B cell (primary cell): ENCODE data around the gene ZPBP2. TPM values are rescaled to one million over a fixed set of nuclear protein-coding genes. Genes with fewer than 3 reads are reported as not detected.

Experiments used
- ATAC-seq: fragments of 200-7000 bp; cut with Tn5 transposase; one replicate; pipeline ENCODE4 v1.10.0; 2021; ENCODE audit warnings: low read depth, mild to moderate bottlenecking, moderate number of reproducible peaks, moderate library complexity
- CTCF ChIA-PET: fragments of 350-600 bp; sonication (Branson Sonifier 250); formaldehyde crosslinking; loops from one replicate; lab custom pipeline; 2021; ENCODE audit warnings: antibody characterized with exemption, inconsistent platforms; lab: Charles Lee
- POLR2A ChIA-PET: fragments of 350-600 bp; sonication (Branson Sonifier 250); formaldehyde crosslinking; loops from one replicate; lab custom pipeline; 2021; ENCODE audit warnings: antibody characterized with exemption; lab: Charles Lee
- DNase-seq: peaks from one replicate; pipeline ENCODE4 v3.0.0; 2013
- H2AFZ ChIP-seq: 2 replicates; pipeline ENCODE4 v1.6.1; 2012; ENCODE audit warnings: mild to moderate bottlenecking, low read depth, low read length; ENCODE audit not compliant: insufficient read depth, poor library complexity, severe bottlenecking
- H3K27ac ChIP-seq, 2 donors: 1 replicate in 1 of 2; 2 replicates in 1 of 2; pipeline ENCODE4 v1.5.1; 2012 to 2013; ENCODE audit warnings: low read length in 2 of 2, mild to moderate bottlenecking in 2 of 2, moderate library complexity in 1 of 2
- H3K27me3 ChIP-seq, 4 experiments: fragments of 200-600 bp in 1 of 4; sonication (generic) in 1 of 4; replicated peaks in 1 of 4; 1 replicate in 2 of 4; 2 replicates in 2 of 4; pipeline versions ENCODE4 v1.6.1 to v1.7.0; 2013 to 2016; ENCODE audit warnings: low read length in 3 of 4, mild to moderate bottlenecking in 2 of 4, mixed read lengths in 1 of 4, moderate library complexity in 1 of 4; ENCODE audit not compliant: insufficient read depth in 4 of 4, control insufficient read depth in 3 of 4; ENCODE audit errors: control extremely low read depth in 1 of 4
- H3K36me3 ChIP-seq, 2 experiments: replicated peaks in 1 of 2; 1 replicate in 1 of 2; 2 replicates in 1 of 2; pipeline versions ENCODE4 v1.6.1 to v1.7.1; 2013; ENCODE audit warnings: low read length in 1 of 2; ENCODE audit not compliant: insufficient read depth in 2 of 2, control insufficient read depth in 1 of 2; ENCODE audit errors: control extremely low read depth in 1 of 2, extremely low read depth in 1 of 2
- H3K4me1 ChIP-seq, 2 donors: fragments of 200-600 bp in 1 of 2; sonication (generic) in 1 of 2; 1 replicate in 1 of 2; 2 replicates in 1 of 2; pipeline versions ENCODE4 v1.5.1 to v1.6.1; 2013 to 2017; ENCODE audit warnings: low read length in 2 of 2; ENCODE audit not compliant: control insufficient read depth in 2 of 2, insufficient read depth in 2 of 2
- H3K4me2 ChIP-seq: replicated peaks from 2 replicates; pipeline ENCODE3; 2012; ENCODE audit warnings: mild to moderate bottlenecking, low read depth, low read length; ENCODE audit not compliant: poor library complexity, severe bottlenecking
- H3K4me3 ChIP-seq, 5 experiments: fragments of 200-600 bp in 1 of 5; sonication (generic) in 1 of 5; 1 replicate in 3 of 5; 2 replicates in 2 of 5; pipeline versions ENCODE4 v1.5.1 to v1.7.0; 2011 to 2016; ENCODE audit warnings: low read length in 4 of 5, mild to moderate bottlenecking in 4 of 5, low read depth in 2 of 5, control low read depth in 1 of 5, moderate library complexity in 1 of 5; ENCODE audit not compliant: insufficient read depth in 1 of 5; ENCODE audit errors: control extremely low read depth in 1 of 5, extremely low read depth in 1 of 5
- H3K79me2 ChIP-seq: fragments of 200-600 bp; sonication (generic); one replicate; pipeline ENCODE4 v1.6.0; 2016; ENCODE audit warnings: low read length; ENCODE audit not compliant: control insufficient read depth, insufficient read depth
- H3K9ac ChIP-seq: fragments of 200-600 bp; sonication (generic); 2 replicates; pipeline ENCODE4 v1.6.1; 2017; ENCODE audit warnings: mild to moderate bottlenecking, low read length, moderate library complexity
- H3K9me3 ChIP-seq, 3 donors: one replicate each; pipeline versions ENCODE4 v1.6.1 to v1.7.1; 2013; ENCODE audit warnings: low read length in 2 of 3; ENCODE audit not compliant: control insufficient read depth in 2 of 3, insufficient read depth in 1 of 3; ENCODE audit errors: control extremely low read depth in 1 of 3
- H4K20me1 ChIP-seq: 2 replicates; pipeline ENCODE4 v1.6.0; 2012; ENCODE audit warnings: mild to moderate bottlenecking, low read length; ENCODE audit not compliant: insufficient read depth, control insufficient read depth, poor library complexity, severe bottlenecking
- H3K27ac Mint-ChIP-seq: one replicate; pipeline ENCODE4 v1.8.0; 2021; ENCODE audit warnings: mixed read lengths
- H3K27me3 Mint-ChIP-seq: one replicate; pipeline ENCODE4 v1.8.0; 2021; ENCODE audit warnings: mixed read lengths
- H3K4me1 Mint-ChIP-seq: one replicate; pipeline ENCODE4 v1.8.0; 2021; ENCODE audit warnings: mixed read lengths
- H3K4me3 Mint-ChIP-seq: one replicate; pipeline ENCODE4 v1.8.0; 2021; ENCODE audit warnings: mixed read lengths
- H3K9me3 Mint-ChIP-seq: one replicate; pipeline ENCODE4 v1.8.0; 2022; ENCODE audit warnings: mixed read lengths; ENCODE audit not compliant: insufficient read depth
- EZH2 ChIP-seq: IDR thresholded peaks from 2 replicates; pipeline ENCODE4 v1.6.1; 2012; ENCODE audit warnings: borderline replicate concordance, low read depth, mild to moderate bottlenecking, moderate library complexity, low read length; ENCODE audit not compliant: insufficient read depth, poor library complexity, severe bottlenecking
- WGBS: methylation state at CpG from one replicate; pipeline ENCODE4 v1.1.5; 2013; ENCODE audit warnings: missing lambda C conversion rate; ENCODE audit not compliant: insufficient coverage; 5-methylcytosine and 5-hydroxymethylcytosine counted together
- intact Hi-C: fragments of 100-400 bp; cut with micrococcal nuclease; formaldehyde crosslinking; loops from one replicate; pipeline ENCODE4 v1.10.0; 2022
- polyA plus RNA-seq: library from polyadenylated mRNA; depleted of rRNA; stranded (reverse); fragments of >200 nt; gene quantifications from 2 replicates; pipeline ENCODE4 v1.2.3, GENCODE V29; 2012
- total RNA-seq, 2 donors: library from RNA; stranded (reverse); fragments of 120-200 nt in 1 of 2; gene quantifications; 1 replicate in 1 of 2; 2 replicates in 1 of 2; pipeline versions ENCODE4 v1.2.3 to v1.2.4, GENCODE V29; 2013 to 2022
- TF ChIP-seq, protein P1 (sequence below): fragments of 200-600 bp; IDR thresholded peaks from one replicate; pipeline ENCODE4 v1.8.0; 2022; ENCODE audit warnings: antibody characterized with exemption, mild to moderate bottlenecking

ZPBP2 gene
- total and polyA plus RNA-seq, 2 donors (not counting 1 experiment from before 2014, with no cell fraction given), result 1.6 to 1.7 TPM

DNA sequence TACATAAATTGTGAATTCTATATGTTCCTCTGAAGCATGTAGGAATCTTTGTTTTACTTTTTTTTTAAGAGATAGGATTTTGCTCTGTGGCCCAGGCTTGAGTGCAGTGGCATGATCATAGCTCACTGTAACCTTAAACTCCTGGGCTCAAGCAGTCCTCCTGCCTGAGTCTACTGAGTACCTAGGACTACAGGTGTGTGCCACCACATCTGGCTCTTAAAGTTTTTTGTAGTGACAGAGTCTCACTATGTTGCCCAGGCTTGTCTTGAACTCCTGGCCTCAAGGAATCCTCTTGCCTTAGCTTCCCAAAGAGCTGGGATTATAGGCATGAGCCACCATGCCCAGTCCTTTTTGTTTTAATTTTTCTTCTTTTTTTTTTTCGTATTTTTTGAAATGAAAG is 29.2 kb upstream of the ZPBP2 start:
- H3K4me1 Mint-ChIP-seq, result peaks cover 54% of the 10 kb centered on the region
- H2AFZ ChIP-seq, result no peak overlapping the region
- H3K27me3 ChIP-seq, result no peaks in the 10 kb centered on the region
- H3K9me3 ChIP-seq, result peaks cover 3 to 26% (median 6%) of the 10 kb centered on the region in 3 donors
- peak overlapping the region in 1 of 2 donors; percentile 35 for H3K27ac ChIP-seq
- H3K27ac Mint-ChIP-seq, result peak overlapping the region; percentile 26
- peaks cover 12% of the 10 kb centered on the region for H3K9me3 Mint-ChIP-seq
- ATAC-seq (no peak), DNase-seq (no peak)
- peaks cover 92% of the 10 kb centered on the region for H4K20me1 ChIP-seq
- ChIA-PET CTCF (interaction anchor here (1.2 kb wide), 2 partner anchors 12 to 217 kb away, joined by 3 to 4 read pairs; no protein-coding TSS in a partner anchor), POLR2A (no interaction called here)
- H3K4me2 ChIP-seq, result no peak overlapping the region
- intact Hi-C loops, result no loop called here
- H3K4me1 ChIP-seq, result peaks cover 27 to 41% of the 10 kb centered on the region in 2 donors
- no peak overlapping the region for H3K9ac ChIP-seq
- no peak overlapping the region for H3K4me3 Mint-ChIP-seq
- H3K27me3 Mint-ChIP-seq, result no peaks in the 10 kb centered on the region
- no CpG with 5 or more reads among the region's 1 CpG for WGBS
- H3K36me3 ChIP-seq, result peaks cover 6 to 68% of the 10 kb centered on the region in 2 experiments
- no peak for TF ChIP-seq EZH2
- TF ChIP-seq, protein P1, sequence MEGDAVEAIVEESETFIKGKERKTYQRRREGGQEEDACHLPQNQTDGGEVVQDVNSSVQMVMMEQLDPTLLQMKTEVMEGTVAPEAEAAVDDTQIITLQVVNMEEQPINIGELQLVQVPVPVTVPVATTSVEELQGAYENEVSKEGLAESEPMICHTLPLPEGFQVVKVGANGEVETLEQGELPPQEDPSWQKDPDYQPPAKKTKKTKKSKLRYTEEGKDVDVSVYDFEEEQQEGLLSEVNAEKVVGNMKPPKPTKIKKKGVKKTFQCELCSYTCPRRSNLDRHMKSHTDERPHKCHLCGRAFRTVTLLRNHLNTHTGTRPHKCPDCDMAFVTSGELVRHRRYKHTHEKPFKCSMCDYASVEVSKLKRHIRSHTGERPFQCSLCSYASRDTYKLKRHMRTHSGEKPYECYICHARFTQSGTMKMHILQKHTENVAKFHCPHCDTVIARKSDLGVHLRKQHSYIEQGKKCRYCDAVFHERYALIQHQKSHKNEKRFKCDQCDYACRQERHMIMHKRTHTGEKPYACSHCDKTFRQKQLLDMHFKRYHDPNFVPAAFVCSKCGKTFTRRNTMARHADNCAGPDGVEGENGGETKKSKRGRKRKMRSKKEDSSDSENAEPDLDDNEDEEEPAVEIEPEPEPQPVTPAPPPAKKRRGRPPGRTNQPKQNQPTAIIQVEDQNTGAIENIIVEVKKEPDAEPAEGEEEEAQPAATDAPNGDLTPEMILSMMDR, result no peak
- H3K79me2 ChIP-seq, result peaks cover 100% of the 10 kb centered on the region
- H3K4me3 ChIP-seq, result no peak overlapping the region

DNA sequence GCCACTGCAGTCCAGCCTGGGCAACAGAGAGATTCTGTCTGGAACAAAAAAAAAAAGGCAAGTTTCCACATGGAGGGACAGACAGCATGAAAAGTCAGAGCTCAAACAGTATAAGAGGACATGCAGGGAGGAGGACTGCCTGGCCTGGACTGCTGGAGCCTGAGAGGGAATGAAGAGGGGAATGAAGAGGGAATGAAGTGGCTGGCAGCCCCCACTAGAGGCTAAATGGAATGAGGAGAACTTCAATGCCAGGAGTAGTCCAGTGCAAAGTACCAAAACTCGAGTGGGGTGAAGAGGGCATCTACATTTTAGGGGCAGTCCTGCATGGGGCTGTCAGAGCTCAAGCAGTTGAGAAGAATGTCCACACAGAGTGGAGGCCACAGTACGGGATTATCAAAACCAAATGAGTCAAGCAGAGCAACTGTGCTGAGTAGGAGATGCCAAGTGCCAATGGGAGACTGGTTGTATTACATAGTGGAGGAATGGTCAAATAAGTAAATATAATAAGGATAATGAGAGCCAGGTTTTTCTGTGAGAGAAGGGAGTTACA is 26.8 kb upstream of the ZPBP2 start:
- no peak overlapping the region for H3K4me3 ChIP-seq
- intact Hi-C loops, result loop anchor here (5.0 kb wide), 1 partner anchor 34 kb away; no protein-coding TSS in a partner anchor
- no peak overlapping the region for H3K9ac ChIP-seq
- peaks cover 3 to 14% (median 6%) of the 10 kb centered on the region in 3 donors for H3K9me3 ChIP-seq
- peaks cover 30 to 31% of the 10 kb centered on the region in 2 donors for H3K4me1 ChIP-seq
- peak overlapping the region; percentile 50 for H3K27ac Mint-ChIP-seq
- ATAC-seq, result no peak
- H3K4me3 Mint-ChIP-seq, result peak overlapping the region; percentile 14
- H3K36me3 ChIP-seq, result peaks cover 6 to 60% of the 10 kb centered on the region in 2 experiments
- no peak overlapping the region for H2AFZ ChIP-seq
- no peaks in the 10 kb centered on the region for H3K27me3 ChIP-seq
- TF ChIP-seq, protein P1, result no peak
- no peak for TF ChIP-seq EZH2
- H3K4me1 Mint-ChIP-seq, result peaks cover 53% of the 10 kb centered on the region
- H3K27ac ChIP-seq, result peak overlapping the region in 1 of 2 donors; percentile 79
- peaks cover 100% of the 10 kb centered on the region for H3K79me2 ChIP-seq
- WGBS, result 94% methylated on average over 2 of the region's 2 CpGs
- H3K4me2 ChIP-seq, result no peak overlapping the region
- peaks cover 75% of the 10 kb centered on the region for H4K20me1 ChIP-seq
- H3K9me3 Mint-ChIP-seq, result peaks cover 6% of the 10 kb centered on the region
- ChIA-PET POLR2A (no interaction called here), CTCF (interaction anchor here (1.0 kb wide), 1 partner anchor 64 kb away, joined by 3 read pairs; no protein-coding TSS in a partner anchor)
- no peaks in the 10 kb centered on the region for H3K27me3 Mint-ChIP-seq
- DNase-seq, result no peak
